ENCODE data around the gene LRRC4. TPM values are rescaled to one million over a fixed set of nuclear protein-coding genes. Genes with fewer than 3 reads are reported as not detected.

The LRRC4 gene
- total and polyA plus RNA-seq, 4 experiments from 2014 or later: not detected

- Histone ChIP-seq H3K4me3 (ENCODE audit: low read length in 2 of 2) (no peak overlapping the region), H3K27me3 (ENCODE audit: insufficient read depth, low read length) (no peaks in the 10 kb centered on the region), H3K27ac (ENCODE audit: low read depth, low read length) (no peak overlapping the region), H3K36me3 (ENCODE audit: insufficient read depth, low read length) (peaks cover 15% of the 10 kb centered on the region), H3K9me3 (ENCODE audit: control insufficient read depth in 1 of 2, low read length in 2 of 2) (no peaks in the 10 kb centered on the region), H3K4me1 (ENCODE audit: insufficient read depth, low read length) (no peaks in the 10 kb centered on the region)
- peaks cover 0 to 7% (median under 1%) of the 10 kb centered on the region in 4 donors for H3K4me1 Mint-ChIP-seq
- CTCF ChIA-PET (ENCODE audit: partially characterized antibody): no interaction called here
- H3K27ac Mint-ChIP-seq: no peak overlapping the region
- no peaks in the 10 kb centered on the region for H3K9me3 Mint-ChIP-seq
- intact Hi-C loops (cut with micrococcal nuclease): no loop called here
- H3K36me3 Mint-ChIP-seq: peaks cover 66 to 71% of the 10 kb centered on the region in 2 donors
- no peak for DNase-seq
- H3K4me3 Mint-ChIP-seq: peak overlapping the region in 1 of 8 donors; percentile 33
- POLR2A ChIA-PET (ENCODE audit: partially characterized antibody): no interaction called here
- H3K27me3 Mint-ChIP-seq: no peaks in the 10 kb centered on the region
These were observed 37.2 kb downstream of the LRRC4 start for GRCh38 chr7:127993987-127994386.

DNA sequence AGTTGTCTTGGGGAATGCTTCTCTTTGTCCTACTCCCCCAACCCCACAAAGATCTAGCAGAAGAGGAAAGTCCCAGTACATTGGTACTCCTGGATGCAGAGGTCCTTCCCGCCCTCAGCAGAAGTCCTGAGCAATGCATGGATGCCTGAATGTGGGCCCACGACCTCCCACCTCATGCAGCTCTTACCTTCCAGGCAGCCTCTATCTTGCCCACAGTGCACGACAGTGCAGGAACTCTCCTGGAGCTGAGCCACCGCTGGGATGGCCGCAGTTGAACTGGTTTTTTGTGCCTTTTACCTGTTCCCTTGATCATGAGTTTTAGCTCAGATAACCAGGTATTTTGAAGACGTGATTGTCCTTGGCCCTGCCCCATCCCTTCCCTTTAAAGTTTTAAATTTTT is 37.9 kb downstream of the LRRC4 start:
- H3K4me3 ChIP-seq (ENCODE audit: low read length in 2 of 2): no peak overlapping the region
- H3K9me3 ChIP-seq (ENCODE audit: control insufficient read depth in 1 of 2, low read length in 2 of 2): no peaks in the 10 kb centered on the region
- ChIA-PET POLR2A (ENCODE audit: partially characterized antibody) (no interaction called here), CTCF (ENCODE audit: partially characterized antibody) (no interaction called here)
- no peaks in the 10 kb centered on the region for H3K27me3 ChIP-seq (ENCODE audit: insufficient read depth, low read length)
- no peaks in the 10 kb centered on the region for H3K4me1 ChIP-seq (ENCODE audit: insufficient read depth, low read length)
- H3K36me3 ChIP-seq (ENCODE audit: insufficient read depth, low read length): peaks cover 15% of the 10 kb centered on the region
- peaks cover 62 to 69% of the 10 kb centered on the region in 2 donors for H3K36me3 Mint-ChIP-seq
- no peak overlapping the region for H3K27ac Mint-ChIP-seq
- peaks cover 0 to 5% (median under 1%) of the 10 kb centered on the region in 4 donors for H3K4me1 Mint-ChIP-seq
- no peak for DNase-seq
- intact Hi-C loops (cut with micrococcal nuclease): no loop called here
- no peaks in the 10 kb centered on the region for H3K27me3 Mint-ChIP-seq
- no peak overlapping the region for H3K4me3 Mint-ChIP-seq
- H3K27ac ChIP-seq (ENCODE audit: low read depth, low read length): no peak overlapping the region
- H3K9me3 Mint-ChIP-seq: no peaks in the 10 kb centered on the region

GRCh38 chr7:127988751-127989150 is 42.5 kb downstream of the LRRC4 start:
- peaks cover 0 to 4% (median 2%) of the 10 kb centered on the region in 4 donors for H3K4me1 Mint-ChIP-seq
- Histone ChIP-seq H3K36me3 (ENCODE audit: insufficient read depth, low read length) (peaks cover 11% of the 10 kb centered on the region), H3K4me3 (ENCODE audit: low read length in 2 of 2) (no peak overlapping the region), H3K27ac (ENCODE audit: low read depth, low read length) (no peak overlapping the region), H3K27me3 (ENCODE audit: insufficient read depth, low read length) (no peaks in the 10 kb centered on the region), H3K4me1 (ENCODE audit: insufficient read depth, low read length) (no peaks in the 10 kb centered on the region), H3K9me3 (ENCODE audit: control insufficient read depth in 1 of 2, low read length in 2 of 2) (no peaks in the 10 kb centered on the region)
- no peaks in the 10 kb centered on the region for H3K9me3 Mint-ChIP-seq
- CTCF ChIA-PET (ENCODE audit: partially characterized antibody): no interaction called here
- peak overlapping the region in 2 of 7 donors; percentile 12 to 57 for H3K27ac Mint-ChIP-seq
- intact Hi-C loops (cut with micrococcal nuclease): no loop called here
- no peak for DNase-seq
- POLR2A ChIA-PET (ENCODE audit: partially characterized antibody): no interaction called here
- H3K4me3 Mint-ChIP-seq: no peak overlapping the region
- peaks cover 45 to 50% of the 10 kb centered on the region in 2 donors for H3K36me3 Mint-ChIP-seq
- H3K27me3 Mint-ChIP-seq: no peaks in the 10 kb centered on the region

DNA sequence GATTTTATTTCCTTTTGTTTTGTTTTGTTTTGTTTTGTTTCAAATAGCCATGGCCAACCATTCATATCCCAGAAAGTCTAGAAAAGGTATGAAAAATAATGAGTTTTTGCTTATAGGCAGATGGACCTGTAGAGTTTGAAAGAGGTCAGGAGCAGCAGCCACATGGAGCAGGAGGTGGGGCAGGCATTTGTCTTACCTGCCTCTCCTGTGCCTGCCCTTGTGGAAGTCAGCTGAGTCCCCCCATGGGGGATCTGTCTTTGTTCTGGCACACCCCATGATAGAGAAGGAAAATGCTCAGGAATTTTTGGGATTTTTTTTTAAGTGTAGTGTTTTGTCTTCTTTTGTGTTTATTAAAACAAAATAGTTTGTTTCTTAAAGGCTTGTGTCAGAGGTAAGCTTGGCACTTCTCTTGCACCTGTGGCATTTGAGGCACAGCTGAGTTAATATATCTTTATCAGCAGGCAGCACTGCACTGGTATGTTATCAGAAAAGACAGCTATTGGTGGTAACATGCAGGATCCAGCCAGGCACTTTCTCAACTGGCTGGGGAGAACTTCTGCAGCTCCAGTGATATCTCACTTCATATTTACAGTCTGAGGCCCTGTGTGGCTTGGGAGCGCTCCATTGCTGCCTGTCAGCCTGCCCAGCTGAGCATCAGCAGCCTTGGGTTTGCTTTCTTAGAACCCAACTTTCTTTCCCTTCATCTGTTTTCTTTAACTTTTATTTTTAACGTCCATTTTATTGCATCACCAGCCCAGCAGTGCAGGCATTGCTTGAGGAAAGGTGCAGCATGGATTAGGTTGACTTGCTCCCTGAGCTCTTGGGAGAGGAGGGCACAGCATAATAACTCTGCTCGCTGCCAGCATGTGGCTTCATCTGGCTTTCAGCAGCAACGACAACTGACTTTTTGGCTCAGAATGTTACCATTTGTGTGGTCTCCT is 44.4 kb downstream of the LRRC4 start:
- no peaks in the 10 kb centered on the region for H3K9me3 Mint-ChIP-seq
- intact Hi-C loops (cut with micrococcal nuclease): no loop called here
- H3K27me3 ChIP-seq (ENCODE audit: insufficient read depth, low read length): no peaks in the 10 kb centered on the region
- no peaks in the 10 kb centered on the region for H3K27me3 Mint-ChIP-seq
- H3K27ac ChIP-seq (ENCODE audit: low read depth, low read length): no peak overlapping the region
- CTCF ChIA-PET (ENCODE audit: partially characterized antibody): no interaction called here
- POLR2A ChIA-PET (ENCODE audit: partially characterized antibody): no interaction called here
- H3K4me3 ChIP-seq (ENCODE audit: low read length in 2 of 2): no peak overlapping the region
- H3K4me3 Mint-ChIP-seq: no peak overlapping the region
- H3K36me3 Mint-ChIP-seq: peaks cover 29 to 32% of the 10 kb centered on the region in 2 donors
- peaks cover 11% of the 10 kb centered on the region for H3K36me3 ChIP-seq (ENCODE audit: insufficient read depth, low read length)
- no peak for DNase-seq
- peak overlapping the region in 1 of 7 donors; percentile 23 for H3K27ac Mint-ChIP-seq
- H3K4me1 ChIP-seq (ENCODE audit: insufficient read depth, low read length): no peaks in the 10 kb centered on the region
- H3K4me1 Mint-ChIP-seq: peaks cover 6 to 10% (median 7%) of the 10 kb centered on the region in 4 donors
- no peaks in the 10 kb centered on the region for H3K9me3 ChIP-seq (ENCODE audit: control insufficient read depth in 1 of 2, low read length in 2 of 2)

GRCh38 chr7:127983804-127984332 is 47.4 kb downstream of the LRRC4 start:
- Histone ChIP-seq H3K36me3 (ENCODE audit: insufficient read depth, low read length) (no peaks in the 10 kb centered on the region), H3K4me1 (ENCODE audit: insufficient read depth, low read length) (no peaks in the 10 kb centered on the region), H3K9me3 (ENCODE audit: control insufficient read depth in 1 of 2, low read length in 2 of 2) (no peaks in the 10 kb centered on the region), H3K4me3 (ENCODE audit: low read length in 2 of 2) (no peak overlapping the region), H3K27me3 (ENCODE audit: insufficient read depth, low read length) (no peaks in the 10 kb centered on the region), H3K27ac (ENCODE audit: low read depth, low read length) (no peak overlapping the region)
- Mint-ChIP-seq H3K4me1 (peaks cover 15 to 21% (median 18%) of the 10 kb centered on the region in 4 donors), H3K27me3 (no peaks in the 10 kb centered on the region), H3K9me3 (peaks cover 2 to 8% (median 7%) of the 10 kb centered on the region in 8 donors), H3K36me3 (peaks cover 23% of the 10 kb centered on the region in 2 donors), H3K27ac (peak overlapping the region in 1 of 7 donors; percentile 24), H3K4me3 (no peak overlapping the region)
- POLR2A ChIA-PET (ENCODE audit: partially characterized antibody): no interaction called here
- DNase-seq: no peak
- intact Hi-C loops (cut with micrococcal nuclease): no loop called here
- CTCF ChIA-PET (ENCODE audit: partially characterized antibody): no interaction called here

GRCh38 chr7:127981965-127982364 is 49.3 kb downstream of the LRRC4 start:
- Mint-ChIP-seq H3K4me1 (peaks cover 17 to 25% (median 22%) of the 10 kb centered on the region in 4 donors), H3K9me3 (peaks cover 6 to 25% (median 21%) of the 10 kb centered on the region in 8 donors), H3K4me3 (no peak overlapping the region), H3K27me3 (no peaks in the 10 kb centered on the region), H3K27ac (no peak overlapping the region), H3K36me3 (peaks cover 38 to 40% of the 10 kb centered on the region in 2 donors)
- H3K27ac ChIP-seq (ENCODE audit: low read depth, low read length): no peak overlapping the region
- H3K9me3 ChIP-seq (ENCODE audit: control insufficient read depth in 1 of 2, low read length in 2 of 2): peaks cover 0 to 5% of the 10 kb centered on the region in 2 donors
- ChIA-PET POLR2A (ENCODE audit: partially characterized antibody) (no interaction called here), CTCF (ENCODE audit: partially characterized antibody) (interaction anchor here (0.7 kb wide), 1 partner anchor 118 kb away, joined by 3 read pairs; no protein-coding TSS in a partner anchor)
- H3K4me1 ChIP-seq (ENCODE audit: insufficient read depth, low read length): no peaks in the 10 kb centered on the region
- H3K36me3 ChIP-seq (ENCODE audit: insufficient read depth, low read length): peaks cover 4% of the 10 kb centered on the region
- no peaks in the 10 kb centered on the region for H3K27me3 ChIP-seq (ENCODE audit: insufficient read depth, low read length)
- DNase-seq: no peak
- intact Hi-C loops (cut with micrococcal nuclease): no loop called here
- H3K4me3 ChIP-seq (ENCODE audit: low read length in 2 of 2): no peak overlapping the region

GRCh38 chr7:127980901-127981300 is 50.3 kb downstream of the LRRC4 start:
- H3K4me1 ChIP-seq (ENCODE audit: insufficient read depth, low read length): no peaks in the 10 kb centered on the region
- Mint-ChIP-seq H3K9me3 (peaks cover 6 to 31% (median 22%) of the 10 kb centered on the region in 8 donors), H3K27ac (peak overlapping the region in 1 of 7 donors; percentile 4), H3K27me3 (no peaks in the 10 kb centered on the region), H3K36me3 (peaks cover 38 to 47% of the 10 kb centered on the region in 2 donors), H3K4me1 (peaks cover 17 to 25% (median 22%) of the 10 kb centered on the region in 4 donors), H3K4me3 (no peak overlapping the region)
- intact Hi-C loops (cut with micrococcal nuclease): no loop called here
- ChIA-PET CTCF (ENCODE audit: partially characterized antibody) (no interaction called here), POLR2A (ENCODE audit: partially characterized antibody) (interaction anchor here (1.0 kb wide), 1 partner anchor 14 kb away, joined by 3 read pairs; no protein-coding TSS in a partner anchor)
- no peak for DNase-seq
- H3K36me3 ChIP-seq (ENCODE audit: insufficient read depth, low read length): peaks cover 4% of the 10 kb centered on the region
- H3K27ac ChIP-seq (ENCODE audit: low read depth, low read length): no peak overlapping the region
- peaks cover 0 to 5% of the 10 kb centered on the region in 2 donors for H3K9me3 ChIP-seq (ENCODE audit: control insufficient read depth in 1 of 2, low read length in 2 of 2)
- H3K4me3 ChIP-seq (ENCODE audit: low read length in 2 of 2): no peak overlapping the region
- H3K27me3 ChIP-seq (ENCODE audit: insufficient read depth, low read length): no peaks in the 10 kb centered on the region
